Embryonic facial prominence (tissue), 1 donor: ENCODE measurements around the gene KLHL6.
"Not testable (repeated sequence)": the region's sequence is repeated elsewhere in the genome, so short reads cannot be mapped to it uniquely, and the experiment has no call there.

Experiments used
- DNase-seq: peaks from one replicate; pipeline ENCODE4 v3.0.0-alpha.2; 2016; ENCODE audit errors: extremely low spot score

The KLHL6 gene

GRCh38 chr3:183555541-183556081 lies at the start of gene KLHL6:
KLHL6 (minus strand) TSS chr3:183555706; CDS start chr3:183555653, 53 bp downstream.
- no peak for DNase-seq

GRCh38 chr3:183597959-183598358 lies 42.5 kb upstream of the KLHL6 start:
- no peak for DNase-seq

- no peak for DNase-seq
Observed at GRCh38 chr3:183594636-183595035, 39.1 kb upstream of the KLHL6 start.

GRCh38 chr3:183592821-183593220 lies 37.3 kb upstream of the KLHL6 start:
- no peak for DNase-seq

GRCh38 chr3:183591881-183592521 lies 36.5 kb upstream of the KLHL6 start:
- no peak for DNase-seq

GRCh38 chr3:183590442-183590841 lies 34.9 kb upstream of the KLHL6 start:
- no peak for DNase-seq

GRCh38 chr3:183587336-183587735 lies 31.8 kb upstream of the KLHL6 start:
- no peak for DNase-seq

GRCh38 chr3:183586477-183586876 lies 31.0 kb upstream of the KLHL6 start:
- DNase-seq: no peak

GRCh38 chr3:183584914-183585280 lies 29.4 kb upstream of the KLHL6 start:
- DNase-seq: no peak

- no peak for DNase-seq
Observed at GRCh38 chr3:183584246-183584913, 28.9 kb upstream of the KLHL6 start.

GRCh38 chr3:183583331-183584245 lies 28.1 kb upstream of the KLHL6 start:
- no peak for DNase-seq

- DNase-seq: no peak
Observed at GRCh38 chr3:183582161-183582560, 26.7 kb upstream of the KLHL6 start.

- no peak for DNase-seq
Observed at GRCh38 chr3:183581496-183582155, 26.1 kb upstream of the KLHL6 start.

- no peak for DNase-seq
Observed at GRCh38 chr3:183579967-183580900, 24.7 kb upstream of the KLHL6 start.

GRCh38 chr3:183578179-183578578 lies 22.7 kb upstream of the KLHL6 start:
- no peak for DNase-seq

GRCh38 chr3:183577346-183577745 lies 21.8 kb upstream of the KLHL6 start:
- no peak for DNase-seq

GRCh38 chr3:183576487-183577107 lies 21.1 kb upstream of the KLHL6 start:
- no peak for DNase-seq

- no peak for DNase-seq
Observed at GRCh38 chr3:183572935-183573334, 17.4 kb upstream of the KLHL6 start.

GRCh38 chr3:183570191-183570590 lies 14.7 kb upstream of the KLHL6 start:
- not testable (repeated sequence) for DNase-seq

GRCh38 chr3:183566880-183567279 lies 11.4 kb upstream of the KLHL6 start:
- DNase-seq: no peak
